SK-N-MC (cell line): ENCODE data around the gene QRICH2.

Source experiments
- EZH2 ChIP-seq: fragments of 200-600 bp; sonication (generic); IDR thresholded peaks from one replicate; pipeline ENCODE4 v1.6.1; 2017; ENCODE audit warnings: antibody characterized with exemption
- FOXP2 ChIP-seq: optimal IDR thresholded peaks from 2 replicates; pipeline ENCODE3; 2011; ENCODE audit warnings: mild to moderate bottlenecking, moderate library complexity; ENCODE audit not compliant: insufficient read depth; ENCODE audit errors: extremely low read length, control extremely low read depth
- POLR2AphosphoS5 ChIP-seq: IDR thresholded peaks from 2 replicates; pipeline ENCODE4 v1.6.1; 2012; ENCODE audit warnings: mild to moderate bottlenecking, low read depth, low read length, borderline replicate concordance

DNA sequence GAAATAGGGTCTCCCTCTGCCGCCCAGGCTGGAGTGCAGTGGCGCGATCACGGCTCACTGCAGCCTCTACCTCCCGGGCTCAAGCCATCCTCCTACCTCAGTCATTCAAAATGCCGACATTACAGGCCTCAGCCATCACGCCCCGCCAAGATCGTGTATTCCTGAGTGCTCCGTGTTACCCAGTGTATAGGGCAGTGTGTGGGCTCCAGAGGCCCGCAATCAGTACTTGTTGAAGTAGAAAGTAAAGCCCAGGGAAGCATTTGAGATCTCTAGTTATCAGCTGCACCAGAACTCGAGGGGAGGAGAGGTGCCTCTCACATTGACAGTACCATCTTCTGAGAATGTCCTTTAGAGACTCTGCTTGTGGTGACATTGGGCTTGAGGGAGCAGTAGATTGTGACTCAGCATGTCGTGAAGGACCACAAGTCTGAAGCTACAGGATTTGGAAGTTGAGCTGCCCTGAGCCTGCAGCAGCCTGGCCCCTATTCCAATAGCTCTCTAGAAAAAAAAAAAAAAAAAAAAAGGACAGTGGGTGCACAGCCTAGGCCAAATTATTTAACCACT, 46.8 kb upstream of the QRICH2 start:
- TF ChIP-seq POLR2AphosphoS5, result no peak
- no peak for TF ChIP-seq EZH2
- TF ChIP-seq FOXP2, result no peak
